Ishikawa (cell line): Measurements from ENCODE around the gene FIBCD1.

Experiments used
- CEBPB ChIP-seq: IDR thresholded peaks from 2 replicates; pipeline ENCODE4 v1.6.1; 2012
- CREB1 ChIP-seq: IDR thresholded peaks from 2 replicates; pipeline ENCODE4 v1.6.1; 2012; ENCODE audit warnings: low read depth
- EGR1 ChIP-seq: IDR thresholded peaks from 2 replicates; pipeline ENCODE4 v1.6.1; 2012
- EP300 ChIP-seq: IDR thresholded peaks from 2 replicates; pipeline ENCODE4 v1.6.1; 2012; ENCODE audit warnings: borderline replicate concordance
- FOXM1 ChIP-seq: IDR thresholded peaks from 2 replicates; pipeline ENCODE4 v1.6.1; 2012; ENCODE audit warnings: low read depth, borderline replicate concordance
- NFIC ChIP-seq: IDR thresholded peaks from 2 replicates; pipeline ENCODE4 v1.6.1; 2012
- RAD21 ChIP-seq: IDR thresholded peaks from 2 replicates; pipeline ENCODE4 v1.6.1; 2012; ENCODE audit warnings: low read depth
- TAF1 ChIP-seq: IDR thresholded peaks from 2 replicates; pipeline ENCODE4 v1.6.1; 2012; ENCODE audit warnings: low read depth, mild to moderate bottlenecking
- TCF12 ChIP-seq: IDR thresholded peaks from 2 replicates; pipeline ENCODE4 v1.6.1; 2012; ENCODE audit warnings: low read depth
- TEAD4 ChIP-seq: IDR thresholded peaks from 2 replicates; pipeline ENCODE4 v1.6.1; 2012
- YY1 ChIP-seq: IDR thresholded peaks from 2 replicates; pipeline ENCODE4 v1.6.1; 2012; ENCODE audit warnings: low read depth
- ZBTB7A ChIP-seq: IDR thresholded peaks from 2 replicates; pipeline ENCODE4 v1.6.1; 2012; ENCODE audit warnings: low read depth
- TF ChIP-seq, protein P1 (sequence below): IDR thresholded peaks from 2 replicates; pipeline ENCODE4 v1.6.1; 2012; ENCODE audit warnings: low read depth, mild to moderate bottlenecking
- TF ChIP-seq, protein P2 (sequence below): IDR thresholded peaks from 2 replicates; pipeline ENCODE4 v1.6.1; 2012
- TF ChIP-seq, protein P3 (sequence below): IDR thresholded peaks from 2 replicates; pipeline ENCODE4 v1.6.1; 2012

The FIBCD1 gene

DNA sequence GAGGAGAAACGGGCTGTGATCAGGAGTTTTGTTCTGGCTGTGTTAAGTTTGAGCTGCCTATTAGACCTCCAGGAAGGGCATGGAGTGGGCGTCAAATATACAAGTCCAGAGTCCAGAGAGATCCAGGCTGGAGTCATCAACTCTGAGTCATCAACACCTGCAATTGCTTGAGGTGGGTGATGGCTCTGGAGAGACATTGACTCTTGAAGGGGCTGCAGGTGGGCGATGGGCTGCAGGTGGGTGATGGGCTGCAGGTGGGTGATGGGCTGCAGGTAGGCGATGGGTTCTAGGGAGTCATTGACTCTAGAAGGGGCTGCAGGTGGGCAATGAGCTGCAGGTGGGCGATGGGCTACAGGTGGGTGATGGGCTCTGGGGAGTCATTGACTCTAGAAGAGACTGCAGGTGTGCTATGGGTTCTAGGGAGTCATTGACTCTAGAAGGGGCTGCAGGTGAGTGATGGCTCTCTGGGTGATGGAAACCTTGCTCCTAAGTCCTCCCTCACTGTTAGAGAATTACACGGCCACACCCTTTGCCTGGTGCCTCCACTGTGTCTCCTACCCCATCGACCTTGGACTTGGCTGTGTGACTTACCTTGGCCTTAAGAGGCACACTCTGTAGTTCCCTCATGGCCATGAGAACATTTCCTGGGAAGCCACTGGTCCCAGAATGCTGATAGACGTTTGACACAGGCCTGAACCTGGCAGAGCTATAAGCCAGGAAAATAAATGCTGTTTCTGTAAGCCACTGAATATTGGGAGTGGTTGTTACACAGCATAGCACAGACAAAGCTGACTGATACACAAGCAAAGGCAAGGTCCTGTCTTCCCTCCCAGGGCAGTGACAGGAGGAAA, 10.4 kb upstream of the FIBCD1 start:
- TF ChIP-seq TAF1 (no peak), TEAD4 (no peak), EGR1 (no peak), CREB1 (no peak), EP300 (no peak), ZBTB7A (no peak), CEBPB (no peak)
- TF ChIP-seq, protein P1, sequence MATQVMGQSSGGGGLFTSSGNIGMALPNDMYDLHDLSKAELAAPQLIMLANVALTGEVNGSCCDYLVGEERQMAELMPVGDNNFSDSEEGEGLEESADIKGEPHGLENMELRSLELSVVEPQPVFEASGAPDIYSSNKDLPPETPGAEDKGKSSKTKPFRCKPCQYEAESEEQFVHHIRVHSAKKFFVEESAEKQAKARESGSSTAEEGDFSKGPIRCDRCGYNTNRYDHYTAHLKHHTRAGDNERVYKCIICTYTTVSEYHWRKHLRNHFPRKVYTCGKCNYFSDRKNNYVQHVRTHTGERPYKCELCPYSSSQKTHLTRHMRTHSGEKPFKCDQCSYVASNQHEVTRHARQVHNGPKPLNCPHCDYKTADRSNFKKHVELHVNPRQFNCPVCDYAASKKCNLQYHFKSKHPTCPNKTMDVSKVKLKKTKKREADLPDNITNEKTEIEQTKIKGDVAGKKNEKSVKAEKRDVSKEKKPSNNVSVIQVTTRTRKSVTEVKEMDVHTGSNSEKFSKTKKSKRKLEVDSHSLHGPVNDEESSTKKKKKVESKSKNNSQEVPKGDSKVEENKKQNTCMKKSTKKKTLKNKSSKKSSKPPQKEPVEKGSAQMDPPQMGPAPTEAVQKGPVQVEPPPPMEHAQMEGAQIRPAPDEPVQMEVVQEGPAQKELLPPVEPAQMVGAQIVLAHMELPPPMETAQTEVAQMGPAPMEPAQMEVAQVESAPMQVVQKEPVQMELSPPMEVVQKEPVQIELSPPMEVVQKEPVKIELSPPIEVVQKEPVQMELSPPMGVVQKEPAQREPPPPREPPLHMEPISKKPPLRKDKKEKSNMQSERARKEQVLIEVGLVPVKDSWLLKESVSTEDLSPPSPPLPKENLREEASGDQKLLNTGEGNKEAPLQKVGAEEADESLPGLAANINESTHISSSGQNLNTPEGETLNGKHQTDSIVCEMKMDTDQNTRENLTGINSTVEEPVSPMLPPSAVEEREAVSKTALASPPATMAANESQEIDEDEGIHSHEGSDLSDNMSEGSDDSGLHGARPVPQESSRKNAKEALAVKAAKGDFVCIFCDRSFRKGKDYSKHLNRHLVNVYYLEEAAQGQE = no peak

DNA sequence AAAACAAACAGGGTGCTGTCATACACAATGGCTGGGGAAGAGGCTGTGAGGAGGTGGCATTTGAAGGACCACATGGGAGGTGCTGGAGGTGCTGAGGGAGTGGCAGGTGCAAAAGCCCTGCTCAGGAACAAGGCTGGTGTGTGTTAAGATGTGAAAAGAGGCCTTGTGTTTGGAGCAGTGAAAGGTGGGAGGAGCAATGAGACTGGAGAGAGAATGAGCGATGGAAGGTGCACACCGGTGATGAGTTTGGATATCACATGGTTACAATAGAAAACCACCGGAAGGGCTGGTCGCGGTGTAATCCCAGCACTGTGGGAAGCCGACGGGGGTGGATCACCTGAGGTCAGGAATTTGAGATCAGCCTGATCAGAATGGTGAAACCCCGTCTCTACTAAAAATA, 9.2 kb upstream of the FIBCD1 start:
- TF ChIP-seq TAF1 (no peak), CEBPB (no peak), EGR1 (no peak), TCF12 (no peak), CREB1 (no peak), NFIC (no peak), TEAD4 (no peak), ZBTB7A (no peak), YY1 (no peak), EP300 (no peak), FOXM1 (no peak), RAD21 (no peak)
- TF ChIP-seq, protein P2, sequence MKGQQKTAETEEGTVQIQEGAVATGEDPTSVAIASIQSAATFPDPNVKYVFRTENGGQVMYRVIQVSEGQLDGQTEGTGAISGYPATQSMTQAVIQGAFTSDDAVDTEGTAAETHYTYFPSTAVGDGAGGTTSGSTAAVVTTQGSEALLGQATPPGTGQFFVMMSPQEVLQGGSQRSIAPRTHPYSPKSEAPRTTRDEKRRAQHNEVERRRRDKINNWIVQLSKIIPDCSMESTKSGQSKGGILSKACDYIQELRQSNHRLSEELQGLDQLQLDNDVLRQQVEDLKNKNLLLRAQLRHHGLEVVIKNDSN = no peak
- TF ChIP-seq, protein P1 = no peak
- TF ChIP-seq, protein P3, sequence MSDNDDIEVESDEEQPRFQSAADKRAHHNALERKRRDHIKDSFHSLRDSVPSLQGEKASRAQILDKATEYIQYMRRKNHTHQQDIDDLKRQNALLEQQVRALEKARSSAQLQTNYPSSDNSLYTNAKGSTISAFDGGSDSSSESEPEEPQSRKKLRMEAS = no peak

DNA sequence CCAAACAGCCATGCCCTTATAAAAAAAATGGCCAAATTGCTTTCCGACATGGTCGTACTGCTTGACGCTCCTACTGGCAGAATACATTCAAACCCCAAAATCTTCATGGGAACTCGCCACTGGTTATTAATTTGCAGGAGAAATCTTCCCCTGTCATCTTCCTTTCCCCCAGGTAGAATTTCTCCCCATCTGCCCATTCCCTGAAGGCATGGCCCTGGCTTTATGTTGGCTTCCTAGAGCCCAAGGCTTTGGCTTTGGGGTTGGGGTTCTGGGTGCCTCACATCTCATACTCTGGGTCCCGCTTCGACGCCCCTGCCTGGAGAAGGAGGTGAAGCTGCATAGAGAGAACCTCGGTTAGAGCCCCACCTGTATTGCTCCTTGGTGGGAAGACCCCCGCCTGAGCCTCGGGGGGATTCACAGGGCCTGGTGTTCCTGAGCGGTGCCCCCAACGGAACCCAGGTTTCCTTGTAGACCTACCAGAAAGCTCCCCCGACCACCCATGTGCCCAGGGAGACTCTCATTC, 8.6 kb upstream of the FIBCD1 start:
- TF ChIP-seq TCF12 (no peak), TAF1 (no peak), NFIC (no peak), CREB1 (no peak)

DNA sequence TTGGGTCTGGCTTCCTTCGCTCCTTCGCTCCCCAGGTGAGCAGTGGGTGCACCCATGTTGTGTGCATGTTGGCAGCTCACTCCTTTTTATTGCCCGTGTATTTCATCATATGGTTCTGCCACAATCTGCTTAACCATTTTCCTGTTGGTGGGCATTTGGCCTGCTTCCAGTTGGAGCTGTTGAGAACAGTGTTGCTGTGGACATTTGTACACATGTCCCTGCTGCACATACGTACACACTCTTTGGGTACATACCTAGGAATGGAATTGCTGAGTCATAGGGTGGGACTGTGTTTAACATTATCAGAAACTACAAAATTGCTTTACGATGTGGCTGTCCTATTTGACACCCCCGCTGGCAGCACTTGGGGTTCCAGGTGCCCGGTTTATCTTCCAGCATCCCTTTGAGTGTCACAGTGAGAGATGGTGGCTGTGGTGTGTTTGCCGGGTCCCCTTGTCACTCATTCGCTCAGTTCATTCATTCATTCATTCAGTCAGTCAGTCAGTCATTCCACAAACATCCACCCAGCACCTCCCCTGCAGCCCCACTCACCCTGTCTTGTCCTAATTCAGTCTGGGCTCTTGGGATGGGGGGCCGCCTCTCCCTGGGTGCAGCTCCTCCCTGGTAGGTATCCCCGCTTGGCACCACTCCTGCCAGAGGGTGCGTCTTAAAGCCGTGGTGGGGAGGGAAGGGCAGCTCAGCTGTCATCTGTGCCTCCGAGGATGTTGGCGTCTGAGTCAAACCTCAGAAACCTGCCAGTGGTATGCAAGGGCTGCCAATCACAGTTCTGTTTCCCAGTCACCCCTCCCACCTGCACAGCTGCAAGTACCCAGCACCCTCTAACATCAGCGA, 7.9 kb upstream of the FIBCD1 start:
- TF ChIP-seq RAD21 = no peak
- TF ChIP-seq, protein P3 = no peak
- TF ChIP-seq, protein P2 = no peak
- no peak for TF ChIP-seq YY1
- TF ChIP-seq NFIC = no peak
- TF ChIP-seq TCF12 = no peak
- TF ChIP-seq, protein P1 = no peak
- no peak for TF ChIP-seq CREB1
- TF ChIP-seq EGR1 = no peak
- TF ChIP-seq TAF1 = no peak
